Thoracic aorta (tissue), 2 donors: ENCODE results near the gene C16orf92. TPM values are rescaled to one million over a fixed set of nuclear protein-coding genes. Genes with fewer than 3 reads are reported as not detected.

Experiments used
- ATAC-seq: fragments of 150-250 bp; one replicate; pipeline ENCODE4 v1.8.0; 2017; ENCODE audit warnings: low read depth; ENCODE audit not compliant: insufficient number of reproducible peaks, low FRiP score
- DNase-seq: peaks from one replicate; pipeline ENCODE4 v3.0.0-alpha.2; 2020; ENCODE audit warnings: low spot score
- H3K27ac ChIP-seq, 2 donors: fragments of 200-600 bp; sonication (generic); 1 replicate in 1 of 2; 2 replicates in 1 of 2; pipeline ENCODE4 v1.5.1; 2016; ENCODE audit warnings: mild to moderate bottlenecking in 2 of 2, moderate library complexity in 2 of 2
- H3K27me3 ChIP-seq: fragments of 200-600 bp; sonication (generic); replicated peaks from 2 replicates; pipeline ENCODE4 v1.6.0; 2016; ENCODE audit warnings: mild to moderate bottlenecking; ENCODE audit not compliant: insufficient read depth
- H3K36me3 ChIP-seq: fragments of 200-600 bp; sonication (generic); one replicate; pipeline ENCODE4 v1.5.1; 2016
- H3K4me1 ChIP-seq, 2 donors: fragments of 200-600 bp; sonication (generic); 1 replicate in 1 of 2; 2 replicates in 1 of 2; pipeline versions ENCODE4 v1.5.1 to v1.6.0; 2016; ENCODE audit warnings: low read depth in 2 of 2, mild to moderate bottlenecking in 1 of 2; ENCODE audit not compliant: control insufficient read depth in 1 of 2
- H3K4me3 ChIP-seq: fragments of 200-600 bp; sonication (generic); 2 replicates; pipeline ENCODE4 v1.5.1; 2016; ENCODE audit warnings: mild to moderate bottlenecking
- H3K9me3 ChIP-seq: fragments of 200-600 bp; sonication (generic); 2 replicates; pipeline ENCODE4 v1.5.1; 2016
- total RNA-seq, 2 donors: library from RNA; depleted of rRNA; stranded (reverse); fragments of >200 nt; gene quantifications; one replicate each; pipeline versions ENCODE4 v1.1.0 to v1.2.3, GENCODE V29; 2016
- TF ChIP-seq, protein P1 (sequence below): fragments of 200-600 bp; sonication (generic); IDR thresholded peaks from one replicate; pipeline ENCODE4 v1.5.1; 2019; ENCODE audit warnings: antibody characterized with exemption

C16orf92 gene
- total RNA-seq, 2 donors from 2014 or later = not detected

DNA sequence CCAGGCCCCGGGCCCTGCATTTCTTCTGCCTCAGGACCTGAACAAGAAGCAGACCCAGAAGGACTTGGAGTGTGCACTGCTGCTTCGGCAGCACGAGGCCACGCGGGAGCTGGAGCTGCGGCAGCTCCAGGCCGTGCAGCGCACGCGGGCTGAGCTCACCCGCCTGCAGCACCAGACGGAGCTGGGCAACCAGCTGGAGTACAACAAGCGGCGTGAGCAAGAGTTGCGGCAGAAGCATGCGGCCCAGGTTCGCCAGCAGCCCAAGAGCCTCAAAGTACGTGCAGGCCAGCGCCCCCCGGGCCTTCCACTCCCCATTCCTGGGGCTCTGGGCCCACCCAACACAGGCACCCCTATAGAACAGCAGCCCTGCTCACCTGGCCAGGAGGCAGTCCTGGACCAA lies 36.8 kb upstream of the C16orf92 start:
- no peak overlapping the region for H3K4me3 ChIP-seq
- DNase-seq (no peak), ATAC-seq (no peak)
- H3K4me1 ChIP-seq = no peaks in the 10 kb centered on the region
- peaks cover 83% of the 10 kb centered on the region for H3K36me3 ChIP-seq
- H3K9me3 ChIP-seq = no peaks in the 10 kb centered on the region
- TF ChIP-seq, protein P1, sequence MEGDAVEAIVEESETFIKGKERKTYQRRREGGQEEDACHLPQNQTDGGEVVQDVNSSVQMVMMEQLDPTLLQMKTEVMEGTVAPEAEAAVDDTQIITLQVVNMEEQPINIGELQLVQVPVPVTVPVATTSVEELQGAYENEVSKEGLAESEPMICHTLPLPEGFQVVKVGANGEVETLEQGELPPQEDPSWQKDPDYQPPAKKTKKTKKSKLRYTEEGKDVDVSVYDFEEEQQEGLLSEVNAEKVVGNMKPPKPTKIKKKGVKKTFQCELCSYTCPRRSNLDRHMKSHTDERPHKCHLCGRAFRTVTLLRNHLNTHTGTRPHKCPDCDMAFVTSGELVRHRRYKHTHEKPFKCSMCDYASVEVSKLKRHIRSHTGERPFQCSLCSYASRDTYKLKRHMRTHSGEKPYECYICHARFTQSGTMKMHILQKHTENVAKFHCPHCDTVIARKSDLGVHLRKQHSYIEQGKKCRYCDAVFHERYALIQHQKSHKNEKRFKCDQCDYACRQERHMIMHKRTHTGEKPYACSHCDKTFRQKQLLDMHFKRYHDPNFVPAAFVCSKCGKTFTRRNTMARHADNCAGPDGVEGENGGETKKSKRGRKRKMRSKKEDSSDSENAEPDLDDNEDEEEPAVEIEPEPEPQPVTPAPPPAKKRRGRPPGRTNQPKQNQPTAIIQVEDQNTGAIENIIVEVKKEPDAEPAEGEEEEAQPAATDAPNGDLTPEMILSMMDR = no peak
- no peak overlapping the region for H3K27ac ChIP-seq
- H3K27me3 ChIP-seq = no peaks in the 10 kb centered on the region

DNA sequence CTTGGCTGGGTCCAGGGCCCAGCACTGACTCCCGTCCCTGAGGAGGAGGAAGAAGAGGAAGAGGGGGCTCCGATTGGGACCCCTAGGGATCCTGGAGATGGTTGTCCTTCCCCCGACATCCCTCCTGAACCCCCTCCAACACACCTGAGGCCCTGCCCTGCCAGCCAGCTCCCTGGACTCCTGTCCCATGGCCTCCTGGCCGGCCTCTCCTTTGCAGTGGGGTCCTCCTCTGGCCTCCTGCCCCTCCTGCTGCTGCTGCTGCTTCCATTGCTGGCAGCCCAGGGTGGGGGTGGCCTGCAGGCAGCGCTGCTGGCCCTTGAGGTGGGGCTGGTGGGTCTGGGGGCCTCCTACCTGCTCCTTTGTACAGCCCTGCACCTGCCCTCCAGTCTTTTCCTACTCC lies 36.1 kb upstream of the C16orf92 start:
- TF ChIP-seq, protein P1 = no peak
- Histone ChIP-seq H3K4me1 (no peaks in the 10 kb centered on the region), H3K9me3 (no peaks in the 10 kb centered on the region), H3K27me3 (no peaks in the 10 kb centered on the region), H3K36me3 (peaks cover 82% of the 10 kb centered on the region), H3K27ac (no peak overlapping the region), H3K4me3 (no peak overlapping the region)
- DNase-seq (no peak), ATAC-seq (no peak)

DNA sequence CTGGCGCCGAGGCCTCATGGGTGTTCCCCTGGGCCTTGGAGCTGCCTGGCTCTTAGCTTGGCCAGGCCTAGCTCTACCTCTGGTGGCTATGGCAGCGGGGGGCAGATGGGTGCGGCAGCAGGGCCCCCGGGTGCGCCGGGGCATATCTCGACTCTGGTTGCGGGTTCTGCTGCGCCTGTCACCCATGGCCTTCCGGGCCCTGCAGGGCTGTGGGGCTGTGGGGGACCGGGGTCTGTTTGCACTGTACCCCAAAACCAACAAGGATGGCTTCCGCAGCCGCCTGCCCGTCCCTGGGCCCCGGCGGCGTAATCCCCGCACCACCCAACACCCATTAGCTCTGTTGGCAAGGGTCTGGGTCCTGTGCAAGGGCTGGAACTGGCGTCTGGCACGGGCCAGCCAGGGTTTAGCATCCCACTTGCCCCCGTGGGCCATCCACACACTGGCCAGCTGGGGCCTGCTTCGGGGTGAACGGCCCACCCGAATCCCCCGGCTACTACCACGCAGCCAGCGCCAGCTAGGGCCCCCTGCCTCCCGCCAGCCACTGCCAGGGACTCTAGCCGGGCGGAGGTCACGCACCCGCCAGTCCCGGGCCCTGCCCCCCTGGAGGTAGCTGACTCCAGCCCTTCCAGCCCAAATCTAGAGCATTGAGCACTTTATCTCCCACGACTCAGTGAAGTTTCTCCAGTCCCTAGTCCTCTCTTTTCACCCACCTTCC lies 35.5 kb upstream of the C16orf92 start:
- H3K4me3 ChIP-seq = no peak overlapping the region
- H3K27me3 ChIP-seq = no peaks in the 10 kb centered on the region
- no peaks in the 10 kb centered on the region for H3K4me1 ChIP-seq
- ATAC-seq = no peak
- peaks cover 78% of the 10 kb centered on the region for H3K36me3 ChIP-seq
- DNase-seq = no peak
- TF ChIP-seq, protein P1 = no peak
- H3K9me3 ChIP-seq = no peaks in the 10 kb centered on the region
- H3K27ac ChIP-seq = no peak overlapping the region

DNA sequence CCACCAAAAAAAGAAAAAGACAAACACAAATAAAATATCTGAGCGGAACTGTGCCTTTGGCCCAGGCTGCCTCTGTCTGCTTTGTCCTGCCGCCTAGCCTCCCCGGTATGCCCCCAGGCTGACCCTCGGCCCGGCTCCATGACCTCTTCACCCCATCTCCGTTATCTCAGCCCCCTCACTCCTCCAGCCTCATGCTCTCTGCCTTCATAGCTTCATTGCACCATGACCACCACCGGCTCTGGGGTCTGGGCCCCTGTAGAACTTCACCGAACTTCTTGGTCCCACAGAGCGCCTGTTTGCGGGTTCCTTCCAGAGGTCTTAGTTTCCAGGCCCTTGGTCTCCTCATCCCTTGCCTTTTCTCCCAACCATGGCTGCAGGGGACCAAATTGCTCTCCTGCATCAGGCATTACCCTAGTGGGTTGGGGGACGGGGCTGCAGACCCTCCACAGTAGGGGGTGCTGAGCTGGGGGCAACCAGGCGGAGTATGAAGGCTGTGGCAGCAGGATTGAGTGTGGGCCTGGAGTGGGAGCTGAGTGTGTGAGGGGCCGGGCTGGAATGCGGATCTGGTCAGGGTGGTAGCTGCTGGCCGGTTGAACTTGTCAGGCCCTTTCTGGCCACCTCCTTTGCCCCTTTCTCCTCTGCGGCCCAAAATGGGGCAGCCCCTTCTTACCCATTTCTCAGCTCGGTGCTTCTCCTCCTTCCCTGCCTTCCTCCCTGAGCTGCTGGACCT lies 34.5 kb upstream of the C16orf92 start:
- DNase-seq (no peak), ATAC-seq (no peak)
- Histone ChIP-seq H3K36me3 (peaks cover 74% of the 10 kb centered on the region), H3K4me1 (no peaks in the 10 kb centered on the region), H3K4me3 (no peak overlapping the region), H3K27ac (no peak overlapping the region), H3K9me3 (no peaks in the 10 kb centered on the region), H3K27me3 (no peaks in the 10 kb centered on the region)
- TF ChIP-seq, protein P1 = no peak

DNA sequence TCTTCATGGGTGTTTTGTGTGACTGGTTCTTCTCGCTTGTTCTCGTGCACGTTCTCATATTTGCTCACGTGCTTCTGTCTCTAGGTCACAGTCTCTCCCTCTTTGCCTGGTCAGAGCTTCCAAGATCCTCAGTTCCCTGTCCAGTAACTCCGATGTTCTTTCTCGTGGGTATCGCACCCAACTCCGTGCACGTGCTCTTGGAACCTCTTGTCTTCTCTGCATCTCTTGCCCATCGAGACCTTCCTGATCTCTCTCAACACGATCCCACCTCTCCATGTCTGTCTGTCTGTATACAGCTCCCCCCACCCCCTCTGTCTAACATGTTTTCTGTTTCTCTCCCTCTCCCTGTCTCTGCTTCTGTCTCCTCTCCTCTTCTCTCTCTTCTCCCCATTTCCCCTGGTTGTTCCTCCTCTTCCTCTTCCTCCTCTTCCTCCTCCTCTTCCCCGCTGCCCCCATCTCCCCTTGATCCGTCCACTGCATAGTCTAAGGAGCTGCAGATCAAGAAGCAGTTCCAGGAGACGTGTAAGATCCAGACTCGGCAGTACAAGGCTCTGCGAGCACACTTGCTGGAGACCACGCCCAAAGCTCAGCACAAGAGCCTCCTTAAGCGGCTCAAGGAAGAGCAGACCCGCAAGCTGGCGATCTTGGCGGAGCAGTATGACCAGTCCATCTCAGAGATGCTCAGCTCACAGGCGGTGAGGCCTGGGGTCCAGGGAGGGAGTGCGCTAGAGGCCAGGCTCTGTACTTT lies 33.7 kb upstream of the C16orf92 start:
- no peak for DNase-seq
- H3K36me3 ChIP-seq = peaks cover 66% of the 10 kb centered on the region
- no peak for ATAC-seq
- H3K4me1 ChIP-seq = peaks cover 0 to 3% of the 10 kb centered on the region in 2 donors
- no peaks in the 10 kb centered on the region for H3K27me3 ChIP-seq
- no peaks in the 10 kb centered on the region for H3K9me3 ChIP-seq
- H3K27ac ChIP-seq = no peak overlapping the region
- TF ChIP-seq, protein P1 = no peak
- H3K4me3 ChIP-seq = no peak overlapping the region
